Heart right ventricle (tissue), 16 donors: Measurements from ENCODE around the gene BCOR. TPM values are rescaled to one million over a fixed set of nuclear protein-coding genes. Genes with fewer than 3 reads are reported as not detected.

Source experiments
- ATAC-seq, 8 donors: fragments of 200-7000 bp; cut with Tn5 transposase; one replicate each; pipeline ENCODE4 v1.9.1; 2020; ENCODE audit warnings: mild to moderate bottlenecking in 8 of 8, moderate library complexity in 8 of 8, moderate number of reproducible peaks in 1 of 8
- DNase-seq, 2 donors: peaks; one replicate each; pipeline ENCODE4 v3.0.0-alpha.2; 2020
- H3K27ac ChIP-seq, 10 donors: fragments of 200-600 bp; sonication (generic) in 2 of 10; one replicate each; pipeline versions ENCODE4 v1.5.0 to v1.8.0; 2020 to 2022; ENCODE audit warnings: mild to moderate bottlenecking in 3 of 10
- H3K27me3 ChIP-seq, 7 donors: fragments of 200-600 bp; one replicate each; pipeline ENCODE4 v1.8.0; 2021 to 2022; ENCODE audit warnings: mild to moderate bottlenecking in 2 of 7
- H3K36me3 ChIP-seq, 9 donors: fragments of 200-600 bp; sonication (generic) in 1 of 9; one replicate each; pipeline versions ENCODE4 v1.5.0 to v1.8.0; 2020 to 2022; ENCODE audit warnings: mild to moderate bottlenecking in 2 of 9
- H3K4me1 ChIP-seq, 9 donors: fragments of 200-600 bp; sonication (generic) in 1 of 9; one replicate each; pipeline versions ENCODE4 v1.5.0 to v1.8.0; 2020 to 2022; ENCODE audit warnings: mild to moderate bottlenecking in 4 of 9
- H3K4me3 ChIP-seq, 10 donors: fragments of 200-600 bp; sonication (generic) in 2 of 10; one replicate each; pipeline versions ENCODE4 v1.5.0 to v1.8.0; 2020 to 2022; ENCODE audit warnings: mild to moderate bottlenecking in 7 of 10, moderate library complexity in 2 of 10
- H3K9me3 ChIP-seq, 11 donors: fragments of 200-600 bp in 10 of 11; sonication (generic) in 2 of 11; one replicate each; pipeline versions ENCODE4 v1.5.0 to v1.8.0; 2013 to 2022; ENCODE audit warnings: mild to moderate bottlenecking in 2 of 11, control low read depth in 1 of 11, moderate library complexity in 1 of 11
- CTCF ChIP-seq, 9 donors: fragments of 200-600 bp; sonication (generic) in 2 of 9; IDR thresholded peaks; one replicate each; pipeline versions ENCODE4 v1.5.0 to v1.8.0; 2021 to 2022; ENCODE audit warnings: antibody characterized with exemption in 9 of 9, mild to moderate bottlenecking in 5 of 9, moderate library complexity in 1 of 9
- WGBS, 2 donors: extraction: QIAGEN DNeasy Blood & Tissue Kit; methylation state at CpG; one replicate each; pipeline ENCODE4 v1.1.7; 2013; ENCODE audit warnings: inconsistent platforms in 1 of 2; 5-methylcytosine and 5-hydroxymethylcytosine counted together
- intact Hi-C, 10 donors: fragments of 100-400 bp; cut with DNase I; formaldehyde crosslinking; loops; one replicate each; pipeline versions ENCODE4 v1.11.1 to v1.14.2; 2022
- polyA plus RNA-seq, 2 donors: library from polyadenylated mRNA; stranded (reverse); fragments of 200-250 nt; gene quantifications; one replicate each; pipeline ENCODE4 v1.2.3, GENCODE V29; 2013
- total RNA-seq, 10 donors: library from RNA; stranded (reverse); fragmentation: NEBNext Ultra II Directional in 3 of 10; extraction: Animal tissue kit (Norgen Biotek cat#: 25700) in 3 of 10; gene quantifications; one replicate each; pipeline versions ENCODE4 v1.2.1 to v1.2.4, GENCODE V29; 2021 to 2023
- donor health status: Arrhythmogenic right ventricular cardiomyopathy.
- donor health status: ischemic (EF 13 %, LVEDD 7.1; RV severe dilation, severe dysfunction).
- donor health status: healthy with polysubstance abuse.
- donor health status: DM: no; HTN: yes; CAD: no.
- donor health status: DM: no; HTN: no; CAD: no.
- donor health status: ischemic (EF 25% LVEDD 6.9; RV normal size, moderate dysfunction).
- donor health status: ischemic (EF 25% LVEDD 5.7; RV mildly dilated, moderate dysfunction).
- donor health status: healthy.
- donor health status: DM: yes; HTN: yes; CAD: no.
- donor health status: Ischemic cardiomyopathy.
- donor health status: ischemic (EF 35%, LVEDD 5.7; RV mildly dilated, moderate dysfunction).
- donor health status: nonischemic (EF 11% LVEDD 7.7; RV severe dilation, severe dysfunction).
- donor health status: DM: yes; HTN: yes; CAD: no.
- donor health status: PGD.
- donor health status: ischemic (EF 29% LVEDD 5.4; RV normal size, mild dysfunction).
- donor health status: nonischemic (EF 23%, LVEDD 6.1; RV moderate dilation, normal function).

BCOR gene
- total and polyA plus RNA-seq, 12 donors: 9.1 to 27.2 (median 19.2) TPM

DNA sequence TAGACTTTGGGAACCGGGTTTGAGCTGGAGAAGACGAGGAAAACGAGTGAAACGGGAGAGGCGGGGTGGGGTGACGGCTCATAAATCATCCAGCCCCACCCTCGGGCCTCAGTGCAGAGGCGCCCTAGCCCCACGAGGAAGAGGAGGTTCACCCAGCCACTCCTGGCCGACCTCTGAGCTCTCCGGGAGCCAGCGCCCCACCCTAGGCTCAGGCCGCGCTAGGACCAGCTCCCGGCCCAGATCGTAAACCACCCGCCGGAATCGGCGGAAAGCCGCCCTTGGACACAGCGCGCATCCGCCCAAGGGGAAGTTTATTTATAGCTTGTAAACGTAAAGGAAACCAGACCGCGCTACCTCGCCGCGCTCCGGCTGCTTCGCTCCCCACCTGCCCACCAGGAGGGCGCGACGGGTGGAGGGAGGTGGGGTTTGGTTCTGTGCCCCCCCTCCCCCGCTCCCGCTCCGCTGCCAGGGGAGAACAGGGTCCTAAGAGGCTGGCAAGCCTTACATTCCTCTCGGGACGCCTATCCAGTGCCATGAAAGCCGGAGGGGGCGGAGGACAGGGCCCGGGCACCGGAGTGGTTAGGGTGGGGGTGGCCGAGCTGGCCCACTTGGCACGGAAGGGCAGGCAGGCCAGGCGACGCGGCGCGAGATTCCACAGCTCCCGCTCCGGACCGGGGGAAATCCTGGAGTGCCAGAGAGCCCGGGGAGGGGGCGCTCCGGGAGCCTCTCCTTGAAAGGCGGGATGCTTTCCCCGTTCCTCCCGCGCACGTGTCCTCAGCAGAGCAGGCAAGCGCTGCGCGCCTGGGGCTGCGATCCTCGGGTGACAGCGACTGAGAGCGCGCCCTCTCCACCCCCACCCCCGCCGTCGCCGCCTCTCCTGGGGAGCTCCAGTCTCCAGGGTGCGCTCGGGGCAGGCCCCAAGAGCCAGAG is 84.2 kb downstream of the BCOR start:
- WGBS, 2 donors: 1 to 2% methylated on average over 46 to 73 of the region's 76 CpGs

DNA sequence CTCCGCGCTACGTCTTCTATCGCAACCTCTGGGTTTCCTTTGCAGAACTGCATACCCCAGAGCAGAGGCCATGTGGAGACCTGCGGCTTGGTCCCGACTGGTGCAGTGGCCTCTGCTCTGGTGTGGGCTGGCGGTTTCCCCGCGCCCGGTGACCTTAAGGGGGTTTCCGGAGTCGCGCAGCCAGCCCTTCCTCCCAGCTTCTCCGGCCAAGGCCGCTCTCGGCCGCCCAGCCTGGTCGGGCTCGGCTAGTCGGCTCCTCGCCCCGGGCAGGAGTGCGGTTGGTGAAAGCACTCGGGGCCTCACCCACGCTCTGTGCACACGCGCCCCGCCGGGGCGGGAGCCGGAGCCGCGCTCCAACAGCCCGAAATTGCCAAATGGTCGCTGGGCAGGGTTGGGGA is 84.9 kb downstream of the BCOR start:
- peak; percentile 27 to 63 for DNase-seq
- 8 to 18% methylated on average over 29 to 35 of the region's 35 CpGs for WGBS, 2 donors
- intact Hi-C loops: loop anchor here in 7 of 10 donors (2.0 to 10.0 kb wide), 18 partner anchors 41 to 252 kb away; partner anchors contain the start of gene BCOR (in 3 of the 7)
- no peaks in the 10 kb centered on the region for H3K36me3 ChIP-seq
- peaks cover 0 to 18% (median 0%) of the 10 kb centered on the region in 11 donors for H3K9me3 ChIP-seq
- H3K27ac ChIP-seq: peak overlapping the region; percentile 89 to 98 (median 95)
- H3K27me3 ChIP-seq: peaks cover 0 to 85% (median 0%) of the 10 kb centered on the region in 7 donors
- ATAC-seq: peak; percentile 15 to 39 (median 34)
- no peak for TF ChIP-seq CTCF (IDR thresholded peaks at IDR 0.05)
- peak overlapping the region in 9 of 10 donors; percentile 42 to 65 (median 57) for H3K4me3 ChIP-seq
- H3K4me1 ChIP-seq: peaks cover 0 to 59% (median 28%) of the 10 kb centered on the region in 9 donors

More for the DNA sequence above, 84.2 kb downstream of the BCOR start:
- Histone ChIP-seq H3K36me3 (no peaks in the 10 kb centered on the region), H3K4me1 (peaks cover 0 to 54% (median 26%) of the 10 kb centered on the region in 9 donors), H3K27ac (peak overlapping the region; percentile 89 to 98 (median 95)), H3K27me3 (peaks cover 0 to 78% (median 0%) of the 10 kb centered on the region in 7 donors), H3K9me3 (peaks cover 0 to 18% (median 0%) of the 10 kb centered on the region in 11 donors), H3K4me3 (peak overlapping the region; percentile 16 to 65 (median 56))
- peak; percentile 49 to 78 (median 74) for ATAC-seq
- TF ChIP-seq CTCF (IDR thresholded peaks at IDR 0.05): no peak
- intact Hi-C loops: loop anchor here in 7 of 10 donors (2.0 to 10.0 kb wide), 18 partner anchors 41 to 251 kb away; partner anchors contain the start of gene BCOR (in 3 of the 7)
- peak; percentile 74 to 75 for DNase-seq

DNA sequence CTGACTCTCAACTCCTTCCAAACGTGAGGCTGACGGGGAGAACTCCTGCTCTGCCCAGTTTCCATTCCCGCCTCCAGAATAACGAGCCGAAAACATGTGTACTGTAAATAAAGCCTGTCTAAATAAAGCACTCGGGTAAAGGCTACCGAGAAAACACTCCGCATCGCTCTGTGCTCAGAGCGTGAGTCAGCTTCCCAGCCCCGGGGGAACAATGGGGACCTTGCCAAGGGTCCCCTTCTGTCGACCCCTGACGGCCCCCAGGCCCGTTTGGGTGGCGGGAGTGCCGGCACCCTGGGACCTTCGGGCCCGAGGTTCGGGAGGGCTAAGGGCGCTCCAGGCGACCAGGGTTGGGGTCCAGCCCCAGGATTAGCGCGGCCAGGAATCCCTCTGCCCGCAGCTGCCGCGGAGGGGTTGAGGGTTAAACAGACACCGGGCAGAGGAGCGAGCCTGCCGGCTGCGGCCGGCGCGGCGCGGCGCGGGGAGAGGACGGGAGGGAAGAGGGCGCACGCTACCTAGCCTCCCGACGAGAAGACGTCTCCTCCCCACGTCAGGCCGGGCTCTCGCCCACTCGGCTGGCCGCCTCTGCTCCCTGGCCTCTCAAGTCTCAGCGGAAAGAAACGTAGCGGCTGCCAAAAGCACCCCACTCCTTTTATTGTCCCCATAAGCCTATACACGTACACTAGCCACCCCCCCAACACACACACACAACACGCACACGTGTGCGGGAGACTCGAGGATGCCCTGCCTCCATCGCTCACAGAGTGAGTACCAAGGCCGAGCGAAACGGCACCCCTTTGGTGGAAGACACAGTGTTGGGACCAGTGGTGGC is 85.5 kb downstream of the BCOR start:
- WGBS, 2 donors: 9 to 12% methylated on average over 38 to 59 of the region's 60 CpGs
- intact Hi-C loops: loop anchor here in 7 of 10 donors (2.0 to 10.0 kb wide), 18 partner anchors 40 to 253 kb away; partner anchors contain the start of gene BCOR (in 3 of the 7)
- H3K4me3 ChIP-seq: peak overlapping the region; percentile 1 to 65 (median 56)
- ATAC-seq (peak in 5 of 8 donors; percentile 5 to 18 (median 8)), DNase-seq (peak; percentile 30 to 47)
- no peaks in the 10 kb centered on the region for H3K36me3 ChIP-seq
- peaks cover 0 to 91% (median 0%) of the 10 kb centered on the region in 7 donors for H3K27me3 ChIP-seq
- H3K9me3 ChIP-seq: peaks cover 0 to 16% (median 0%) of the 10 kb centered on the region in 11 donors
- peaks cover 0 to 59% (median 28%) of the 10 kb centered on the region in 9 donors for H3K4me1 ChIP-seq
- H3K27ac ChIP-seq: peak overlapping the region; percentile 89 to 98 (median 95)
- no peak for TF ChIP-seq CTCF (IDR thresholded peaks at IDR 0.05)
